ENCODE measurements around the gene AUTS2. TPM values are rescaled to one million over a fixed set of nuclear protein-coding genes. Genes with fewer than 3 reads are reported as not detected.

The AUTS2 gene
- total and polyA plus RNA-seq, 2 of the 8 experiments (the other 6 are each of a cell fraction or from before 2014, with no cell fraction given): 25.9 to 101 TPM

- H3K18ac ChIP-seq (ENCODE audit: extremely low read depth, low read length): no peak overlapping the region
- H3K4me3 ChIP-seq (ENCODE audit: extremely low read depth in 1 of 4, insufficient read depth in 2 of 4, low read depth in 3 of 4, low read length in 4 of 4): no peak overlapping the region
- no peak overlapping the region for H3K14ac ChIP-seq (ENCODE audit: insufficient read length)
- ChIA-PET CTCF (ENCODE audit: partially characterized antibody) (interaction anchor here (0.9 kb wide), 1 partner anchor 9 kb away, joined by 3 read pairs; no protein-coding TSS in a partner anchor), POLR2A (ENCODE audit: partially characterized antibody) (no interaction called here)
- no peaks in the 10 kb centered on the region for H3K79me2 ChIP-seq (ENCODE audit: control insufficient read depth in 1 of 2, insufficient read depth in 2 of 2, low read length in 2 of 2)
- 90% methylated on average over 4 of the region's 4 CpGs; no CpG with 5 or more reads in 1 of the 2 experiments for WGBS, 2 experiments (ENCODE audit: extremely low coverage in 1 of 2, insufficient coverage in 1 of 2, insufficient read length in 1 of 2, insufficient replicate concordance in 2 of 2, low coverage in 1 of 2, low lambda C conversion rate in 2 of 2, missing lambda C conversion rate in 1 of 2)
- no peak overlapping the region for H4K5ac ChIP-seq (ENCODE audit: insufficient read length, low read depth, low read length)
- no peak overlapping the region for H2BK15ac ChIP-seq (ENCODE audit: low read length)
- no peak overlapping the region for H3K4me2 ChIP-seq (ENCODE audit: insufficient read depth in 1 of 2, low read depth in 2 of 2, low read length in 2 of 2)
- no peaks in the 10 kb centered on the region for H3K79me1 ChIP-seq (ENCODE audit: low read depth, low read length)
- H2BK120ac ChIP-seq (replicated peaks; ENCODE audit: low read depth, low read length): no peak overlapping the region
- FAIRE-seq: no peak
- no peak overlapping the region for H2AK5ac ChIP-seq (ENCODE audit: low read depth, low read length)
- no peak overlapping the region for H2BK5ac ChIP-seq (ENCODE audit: low read depth, low read length)
- no peak overlapping the region for H2AFZ ChIP-seq (ENCODE audit: low read length)
- no peak overlapping the region for H3K9ac ChIP-seq (replicated peaks in 1 of 4; ENCODE audit: extremely low read depth in 1 of 4, low read depth in 3 of 4, low read length in 3 of 4)
- H3K4ac ChIP-seq (replicated peaks; ENCODE audit: insufficient read length, low read depth, low read length): no peak overlapping the region
- H3K4me1 ChIP-seq (replicated peaks in 1 of 4; ENCODE audit: control insufficient read depth in 3 of 4, insufficient read depth in 4 of 4, low read length in 3 of 4): no peaks in the 10 kb centered on the region
- no peak overlapping the region for H3K27ac ChIP-seq (ENCODE audit: low read depth, low read length)
- H2BK12ac ChIP-seq (ENCODE audit: low read depth, low read length): no peak overlapping the region
- no peak overlapping the region for H3K23ac ChIP-seq (ENCODE audit: insufficient read length)
- H4K8ac ChIP-seq (ENCODE audit: extremely low read depth, insufficient read depth, low read length): no peak overlapping the region
- no peak overlapping the region for H2BK20ac ChIP-seq (ENCODE audit: low read length)
- H3K27me3 ChIP-seq (replicated peaks in 1 of 4; ENCODE audit: control insufficient read depth in 3 of 4, extremely low read depth in 1 of 4, insufficient read depth in 3 of 4, low read length in 3 of 4): no peaks in the 10 kb centered on the region
- H4K20me1 ChIP-seq (replicated peaks in 1 of 2; ENCODE audit: control insufficient read depth in 1 of 2, insufficient read depth in 2 of 2, low read length in 2 of 2): no peaks in the 10 kb centered on the region
- H3K23me2 ChIP-seq (ENCODE audit: low read depth, low read length): no peaks in the 10 kb centered on the region
- H3K56ac ChIP-seq (replicated peaks; ENCODE audit: insufficient read length, low read depth, low read length): no peak overlapping the region
- H3K36me3 ChIP-seq (ENCODE audit: control insufficient read depth in 2 of 4, insufficient read depth in 4 of 4, low read length in 3 of 4): no peaks in the 10 kb centered on the region
- H4K91ac ChIP-seq (replicated peaks; ENCODE audit: insufficient read length, low read length): no peak overlapping the region
- no peak for DNase-seq (ENCODE audit: low read depth in 1 of 2, low spot score in 2 of 2)
- H3K9me3 ChIP-seq (ENCODE audit: insufficient read depth in 2 of 2, low read depth in 1 of 2, low read length in 1 of 2): no peaks in the 10 kb centered on the region
- TF ChIP-seq CBX5 (IDR thresholded peaks at IDR 0.05; ENCODE audit: low read depth, low read length) (no peak), EZH2 (IDR thresholded peaks at IDR 0.05; ENCODE audit: low read depth, low read length, severe bottlenecking) (no peak), BRCA1 (IDR thresholded peaks at IDR 0.05; ENCODE audit: low read depth, low read length) (no peak), TAF1 (IDR thresholded peaks at IDR 0.05; ENCODE audit: low read depth, low read length) (no peak), PHF8 (conservative IDR thresholded peaks at IDR 0.05; ENCODE audit: low read depth, low read length) (no peak), RAD21 (IDR thresholded peaks at IDR 0.05 in 1 of 2, conservative IDR thresholded peaks at IDR 0.05 in 1 of 2; ENCODE audit: low read depth in 2 of 2, low read length in 2 of 2) (no peak), GTF2F1 (IDR thresholded peaks at IDR 0.05; ENCODE audit: borderline replicate concordance, low read depth, low read length) (no peak), ASH2L (IDR thresholded peaks at IDR 0.05; ENCODE audit: low read length) (no peak), CBX8 (IDR thresholded peaks at IDR 0.05; ENCODE audit: borderline replicate concordance, low read depth, low read length) (no peak), SIRT6 (IDR thresholded peaks at IDR 0.05; ENCODE audit: low read length) (no peak), TEAD4 (IDR thresholded peaks at IDR 0.05; ENCODE audit: low read depth, low read length) (no peak), JUND (IDR thresholded peaks at IDR 0.05; ENCODE audit: low read length) (no peak), SP1 (IDR thresholded peaks at IDR 0.05; ENCODE audit: low read depth, low read length) (no peak), HDAC6 (IDR thresholded peaks at IDR 0.05; ENCODE audit: low read depth, low read length) (no peak)
These were observed 544.1 kb downstream of the AUTS2 start for GRCh38 chr7:70142247-70142932.
